Measurements from ENCODE around the gene IWS1.
"Not testable (repeated sequence)": the region's sequence is repeated elsewhere in the genome, so short reads cannot be mapped to it uniquely, and the experiment has no call there.

IWS1 gene

GRCh38 chr2:127526132-127527000 is at the start of gene IWS1:
TSS of gene IWS1 (minus strand) at chr2:127526489. CDS start at chr2:127526208, 281 bp downstream.
- Mint-ChIP-seq H3K4me3 (peak within 1 kb of the TSS; percentile 98), H3K4me1 (peaks cover 37% of the 10 kb centered on the region), H3K27me3 (no peaks in the 10 kb centered on the region), H3K36me3 (ENCODE audit: low read depth) (peaks cover 26% of the 10 kb centered on the region), H3K9me3 (no peaks in the 10 kb centered on the region), H3K27ac (peak within 1 kb of the TSS; percentile 98)
- ATAC-seq = peak; percentile 92
- peak; percentile 93 for DNase-seq

- H3K9me3 Mint-ChIP-seq = no peaks in the 10 kb centered on the region
- no peak overlapping the region for H3K27ac Mint-ChIP-seq
- peaks cover 2% of the 10 kb centered on the region for H3K27me3 Mint-ChIP-seq
- DNase-seq (no peak), ATAC-seq (no peak)
- H3K36me3 Mint-ChIP-seq (ENCODE audit: low read depth) = no peaks in the 10 kb centered on the region
- peaks cover 18% of the 10 kb centered on the region for H3K4me1 Mint-ChIP-seq
- no peak overlapping the region for H3K4me3 Mint-ChIP-seq
These were observed 49.7 kb upstream of the IWS1 start for GRCh38 chr2:127575941-127576432.

- Mint-ChIP-seq H3K27ac (no peak overlapping the region), H3K27me3 (peaks cover 2% of the 10 kb centered on the region), H3K4me1 (peaks cover 18% of the 10 kb centered on the region)
These were observed 49.0 kb upstream of the IWS1 start for GRCh38 chr2:127575185-127575765.

GRCh38 chr2:127574656-127575055 is 48.4 kb upstream of the IWS1 start:
- Mint-ChIP-seq H3K27me3 (peaks cover 2% of the 10 kb centered on the region), H3K27ac (no peak overlapping the region), H3K36me3 (ENCODE audit: low read depth) (no peaks in the 10 kb centered on the region), H3K4me1 (peaks cover 18% of the 10 kb centered on the region), H3K9me3 (no peaks in the 10 kb centered on the region), H3K4me3 (no peak overlapping the region)
- no peak for ATAC-seq
- no peak for DNase-seq

More at GRCh38 chr2:127575185-127575765, 49.0 kb upstream of the IWS1 start:
- Mint-ChIP-seq H3K9me3 (no peaks in the 10 kb centered on the region), H3K4me3 (no peak overlapping the region), H3K36me3 (ENCODE audit: low read depth) (no peaks in the 10 kb centered on the region)
- ATAC-seq (no peak), DNase-seq (no peak)

GRCh38 chr2:127573771-127574170 is 47.5 kb upstream of the IWS1 start:
- H3K4me3 Mint-ChIP-seq = no peak overlapping the region
- no peaks in the 10 kb centered on the region for H3K9me3 Mint-ChIP-seq
- no peaks in the 10 kb centered on the region for H3K36me3 Mint-ChIP-seq (ENCODE audit: low read depth)
- no peak overlapping the region for H3K27ac Mint-ChIP-seq
- no peak for DNase-seq
- peaks cover 18% of the 10 kb centered on the region for H3K4me1 Mint-ChIP-seq
- H3K27me3 Mint-ChIP-seq = peaks cover 2% of the 10 kb centered on the region
- no peak for ATAC-seq

- ATAC-seq (no peak), DNase-seq (no peak)
- Mint-ChIP-seq H3K9me3 (no peaks in the 10 kb centered on the region), H3K27ac (no peak overlapping the region), H3K4me3 (no peak overlapping the region), H3K4me1 (peaks cover 18% of the 10 kb centered on the region), H3K27me3 (peaks cover 2% of the 10 kb centered on the region), H3K36me3 (ENCODE audit: low read depth) (no peaks in the 10 kb centered on the region)
These were observed 47.0 kb upstream of the IWS1 start for GRCh38 chr2:127573298-127573697.

GRCh38 chr2:127572841-127573240 is 46.6 kb upstream of the IWS1 start:
- Mint-ChIP-seq H3K36me3 (ENCODE audit: low read depth) (no peaks in the 10 kb centered on the region), H3K4me3 (no peak overlapping the region), H3K27ac (no peak overlapping the region), H3K9me3 (no peaks in the 10 kb centered on the region), H3K27me3 (peaks cover 2% of the 10 kb centered on the region), H3K4me1 (peaks cover 16% of the 10 kb centered on the region)
- ATAC-seq = no peak
- no peak for DNase-seq

GRCh38 chr2:127572352-127572751 is 46.1 kb upstream of the IWS1 start:
- H3K4me1 Mint-ChIP-seq = peaks cover 15% of the 10 kb centered on the region
- H3K4me3 Mint-ChIP-seq; H3K36me3 Mint-ChIP-seq (ENCODE audit: low read depth); H3K27ac Mint-ChIP-seq; H3K9me3 Mint-ChIP-seq; DNase-seq; ATAC-seq; H3K27me3 Mint-ChIP-seq: not testable (repeated sequence)

- DNase-seq (no peak), ATAC-seq (no peak)
- peaks cover 2% of the 10 kb centered on the region for H3K27me3 Mint-ChIP-seq
- H3K36me3 Mint-ChIP-seq (ENCODE audit: low read depth) = no peaks in the 10 kb centered on the region
- no peaks in the 10 kb centered on the region for H3K9me3 Mint-ChIP-seq
- H3K4me1 Mint-ChIP-seq = peaks cover 8% of the 10 kb centered on the region
- H3K4me3 Mint-ChIP-seq = no peak overlapping the region
- no peak overlapping the region for H3K27ac Mint-ChIP-seq
These were observed 44.3 kb upstream of the IWS1 start for GRCh38 chr2:127570282-127571250.

GRCh38 chr2:127569666-127570065 is 43.4 kb upstream of the IWS1 start:
- Mint-ChIP-seq H3K4me3 (no peak overlapping the region), H3K27me3 (peaks cover 2% of the 10 kb centered on the region), H3K36me3 (ENCODE audit: low read depth) (no peaks in the 10 kb centered on the region), H3K9me3 (no peaks in the 10 kb centered on the region), H3K4me1 (no peaks in the 10 kb centered on the region), H3K27ac (no peak overlapping the region)
- no peak for DNase-seq
- no peak for ATAC-seq

- no peak for DNase-seq
- H3K4me3 Mint-ChIP-seq = no peak overlapping the region
- ATAC-seq = no peak
- no peak overlapping the region for H3K27ac Mint-ChIP-seq
- no peaks in the 10 kb centered on the region for H3K9me3 Mint-ChIP-seq
- peaks cover 11% of the 10 kb centered on the region for H3K4me1 Mint-ChIP-seq
- H3K36me3 Mint-ChIP-seq (ENCODE audit: low read depth) = no peaks in the 10 kb centered on the region
- H3K27me3 Mint-ChIP-seq = no peaks in the 10 kb centered on the region
These were observed 41.8 kb upstream of the IWS1 start for GRCh38 chr2:127568128-127568527.

- Mint-ChIP-seq H3K27ac (no peak overlapping the region), H3K36me3 (ENCODE audit: low read depth) (no peaks in the 10 kb centered on the region), H3K4me1 (peaks cover 13% of the 10 kb centered on the region), H3K4me3 (no peak overlapping the region), H3K27me3 (no peaks in the 10 kb centered on the region), H3K9me3 (no peaks in the 10 kb centered on the region)
- no peak for DNase-seq
- no peak for ATAC-seq
These were observed 41.1 kb upstream of the IWS1 start for GRCh38 chr2:127567351-127567854.

- Mint-ChIP-seq H3K27ac (no peak overlapping the region), H3K27me3 (no peaks in the 10 kb centered on the region), H3K36me3 (ENCODE audit: low read depth) (no peaks in the 10 kb centered on the region), H3K9me3 (no peaks in the 10 kb centered on the region), H3K4me3 (no peak overlapping the region), H3K4me1 (peaks cover 13% of the 10 kb centered on the region)
- DNase-seq (no peak), ATAC-seq (no peak)
These were observed 40.3 kb upstream of the IWS1 start for GRCh38 chr2:127566576-127566975.

- Mint-ChIP-seq H3K36me3 (ENCODE audit: low read depth) (no peaks in the 10 kb centered on the region), H3K4me1 (peaks cover 13% of the 10 kb centered on the region), H3K27me3 (no peaks in the 10 kb centered on the region), H3K4me3 (no peak overlapping the region), H3K9me3 (no peaks in the 10 kb centered on the region), H3K27ac (no peak overlapping the region)
- no peak for DNase-seq
- no peak for ATAC-seq
These were observed 39.8 kb upstream of the IWS1 start for GRCh38 chr2:127566139-127566417.

Measured in activated naive CD8-positive, alpha-beta T cell treated with anti-CD3 and anti-CD28 coated beads, Interleukin-2, amount 50 U/mL, for 24 hours (primary cell).